Neutrophil (primary cell): ENCODE data around the gene GNG7.
A peak's percentile ranks its signal among the peaks of the same experiment; 100 is the strongest.

Experiments used
- H3K27ac ChIP-seq: fragments of 200-600 bp; sonication (generic); 2 replicates; pipeline ENCODE4 v1.5.1; 2016; ENCODE audit warnings: mild to moderate bottlenecking, moderate library complexity
- H3K27me3 ChIP-seq: fragments of 200-600 bp; sonication (generic); 2 replicates; pipeline ENCODE4 v1.6.0; 2016; ENCODE audit warnings: mild to moderate bottlenecking
- H3K36me3 ChIP-seq: fragments of 200-600 bp; sonication (generic); 2 replicates; pipeline ENCODE4 v1.5.1; 2017
- H3K4me1 ChIP-seq, 2 experiments: fragments of 200-600 bp in 1 of 2; sonication (generic) in 1 of 2; 1 replicate in 1 of 2; 2 replicates in 1 of 2; pipeline versions ENCODE4 v1.5.1 to v1.6.1; 2013 to 2016; ENCODE audit warnings: low read depth in 1 of 2, low read length in 1 of 2, mild to moderate bottlenecking in 1 of 2, moderate library complexity in 1 of 2; ENCODE audit not compliant: control insufficient read depth in 1 of 2, insufficient read depth in 1 of 2
- H3K4me3 ChIP-seq, 2 experiments: fragments of 200-600 bp in 1 of 2; sonication (generic) in 1 of 2; 1 replicate in 1 of 2; 2 replicates in 1 of 2; pipeline ENCODE4 v1.5.1; 2013 to 2016; ENCODE audit warnings: low read depth in 1 of 2, low read length in 1 of 2, mild to moderate bottlenecking in 1 of 2, moderate library complexity in 1 of 2
- H3K9me3 ChIP-seq: fragments of 200-600 bp; sonication (generic); 2 replicates; pipeline ENCODE4 v1.5.1; 2016
- CTCF ChIP-seq: fragments of 200-600 bp; sonication (generic); IDR thresholded peaks from 2 replicates; pipeline ENCODE4 v1.5.1; 2016; ENCODE audit warnings: antibody characterized with exemption

Gene GNG7

GRCh38 chr19:2641332-2641698, 61.2 kb downstream of the GNG7 start:
- H3K36me3 ChIP-seq = peaks cover 4% of the 10 kb centered on the region
- H3K4me3 ChIP-seq = no peak overlapping the region
- H3K27me3 ChIP-seq = no peaks in the 10 kb centered on the region
- TF ChIP-seq CTCF = no peak
- H3K9me3 ChIP-seq = no peaks in the 10 kb centered on the region
- H3K4me1 ChIP-seq = peaks cover 18 to 21% of the 10 kb centered on the region in 2 experiments
- H3K27ac ChIP-seq = no peak overlapping the region

GRCh38 chr19:2640563-2641331, 61.7 kb downstream of the GNG7 start:
- no peak overlapping the region for H3K27ac ChIP-seq
- peaks cover 4% of the 10 kb centered on the region for H3K36me3 ChIP-seq
- no peak for TF ChIP-seq CTCF
- H3K9me3 ChIP-seq = no peaks in the 10 kb centered on the region
- H3K4me3 ChIP-seq = no peak overlapping the region
- H3K27me3 ChIP-seq = no peaks in the 10 kb centered on the region
- H3K4me1 ChIP-seq = peaks cover 23 to 27% of the 10 kb centered on the region in 2 experiments

GRCh38 chr19:2639999-2640398, 62.5 kb downstream of the GNG7 start:
- Histone ChIP-seq H3K4me1 (peaks cover 31 to 34% of the 10 kb centered on the region in 2 experiments), H3K4me3 (no peak overlapping the region), H3K27me3 (no peaks in the 10 kb centered on the region), H3K27ac (no peak overlapping the region), H3K9me3 (no peaks in the 10 kb centered on the region), H3K36me3 (peaks cover 4% of the 10 kb centered on the region)
- no peak for TF ChIP-seq CTCF

GRCh38 chr19:2638417-2638940, 64.0 kb downstream of the GNG7 start:
- H3K4me1 ChIP-seq = peaks cover 46 to 49% of the 10 kb centered on the region in 2 experiments
- H3K4me3 ChIP-seq = no peak overlapping the region
- TF ChIP-seq CTCF = no peak
- H3K27ac ChIP-seq = peak overlapping the region; percentile 62
- no peaks in the 10 kb centered on the region for H3K27me3 ChIP-seq
- no peaks in the 10 kb centered on the region for H3K36me3 ChIP-seq
- H3K9me3 ChIP-seq = no peaks in the 10 kb centered on the region

- Histone ChIP-seq H3K4me3 (peak overlapping the region; percentile 33 to 47), H3K27me3 (no peaks in the 10 kb centered on the region), H3K27ac (peak overlapping the region; percentile 62), H3K9me3 (no peaks in the 10 kb centered on the region), H3K36me3 (no peaks in the 10 kb centered on the region), H3K4me1 (peaks cover 60 to 63% of the 10 kb centered on the region in 2 experiments)
- TF ChIP-seq CTCF = peak; percentile 98
Observed at GRCh38 chr19:2636897-2637683, 65.4 kb downstream of the GNG7 start.
